IMR-90 (cell line): ENCODE data around the gene CCL4L2. TPM values are rescaled to one million over a fixed set of nuclear protein-coding genes. Genes with fewer than 3 reads are reported as not detected.

Source experiments
- ATAC-seq: fragments of 200-7000 bp; cut with Tn5 transposase; 2 replicates; pipeline ENCODE4 v1.9.1; 2020; ENCODE audit warnings: low read depth, mild to moderate bottlenecking, moderate library complexity
- BruUV-seq: library from RNA; stranded (reverse); fragments of 400-500 nt; replicated peaks from 2 replicates; lab custom pipeline; 2021; lab: Mats Ljungman, UMichigan
- CTCF ChIA-PET: fragments of 300-600 bp; formaldehyde crosslinking; extraction: SDS; loops from one replicate; lab custom pipeline; 2021; ENCODE audit warnings: antibody characterized with exemption; lab: Yijun Ruan, JAX
- POLR2A ChIA-PET: fragments of 300-600 bp; sonication (Branson Sonifier 250); formaldehyde crosslinking; loops from one replicate; lab custom pipeline; 2022; ENCODE audit warnings: antibody characterized with exemption; ENCODE audit not compliant: unreplicated experiment; lab: Charles Lee
- DNase-seq: peaks from one replicate; pipeline ENCODE4 v3.0.0; 2013
- H2AFZ ChIP-seq: replicated peaks from 2 replicates; pipeline ENCODE3; 2013; ENCODE audit warnings: low read length, mild to moderate bottlenecking; ENCODE audit not compliant: poor library complexity
- H2AK5ac ChIP-seq: 2 replicates; pipeline ENCODE4 v1.6.1; 2013; ENCODE audit warnings: low read depth, low read length, inconsistent platforms
- H2AK9ac ChIP-seq: replicated peaks from 2 replicates; pipeline ENCODE3; 2013; ENCODE audit warnings: mild to moderate bottlenecking, low read depth, low read length, moderate library complexity; ENCODE audit not compliant: poor library complexity
- H2BK120ac ChIP-seq: 2 replicates; pipeline ENCODE4 v1.6.1; 2013; ENCODE audit warnings: low read depth, low read length, inconsistent platforms
- H2BK15ac ChIP-seq: 3 replicates; pipeline ENCODE4 v1.6.1; 2013; ENCODE audit warnings: low read depth, low read length, inconsistent platforms
- H2BK20ac ChIP-seq: 2 replicates; pipeline ENCODE4 v1.6.1; 2013; ENCODE audit warnings: low read depth, mild to moderate bottlenecking, inconsistent platforms, low read length, moderate library complexity
- H2BK5ac ChIP-seq: 2 replicates; pipeline ENCODE4 v1.6.1; 2013; ENCODE audit warnings: mild to moderate bottlenecking, low read depth, low read length, inconsistent platforms; ENCODE audit not compliant: poor library complexity, severe bottlenecking
- H3K14ac ChIP-seq: replicated peaks from 2 replicates; pipeline ENCODE4 v1.6.1; 2013; ENCODE audit warnings: low read depth, low read length, inconsistent platforms
- H3K18ac ChIP-seq: 2 replicates; pipeline ENCODE4 v1.6.1; 2013; ENCODE audit warnings: low read depth, low read length, control low read depth
- H3K23ac ChIP-seq: 2 replicates; pipeline ENCODE4 v1.6.1; 2013; ENCODE audit warnings: low read depth, low read length, inconsistent platforms
- H3K27ac ChIP-seq: 2 replicates; pipeline ENCODE4 v1.5.1; 2013; ENCODE audit warnings: mild to moderate bottlenecking, control low read depth, low read length; ENCODE audit not compliant: insufficient read depth
- H3K27me3 ChIP-seq: 2 replicates; pipeline ENCODE4 v1.6.1; 2013; ENCODE audit warnings: low read length; ENCODE audit not compliant: control insufficient read depth, insufficient read depth
- H3K36me3 ChIP-seq: 2 replicates; pipeline ENCODE4 v1.6.1; 2013; ENCODE audit warnings: low read length, mixed read lengths; ENCODE audit not compliant: control insufficient read depth, insufficient read depth
- H3K4ac ChIP-seq: 2 replicates; pipeline ENCODE4 v1.6.1; 2013; ENCODE audit warnings: low read depth, low read length, inconsistent platforms
- H3K4me1 ChIP-seq: 2 replicates; pipeline ENCODE4 v1.6.1; 2013; ENCODE audit warnings: low read length, mixed read lengths; ENCODE audit not compliant: control insufficient read depth, insufficient read depth
- H3K4me2 ChIP-seq: 2 replicates; pipeline ENCODE4 v1.6.1; 2013; ENCODE audit warnings: low read depth, mild to moderate bottlenecking, control low read depth, low read length, moderate library complexity
- H3K4me3 ChIP-seq: 2 replicates; pipeline ENCODE4 v1.5.1; 2013; ENCODE audit warnings: low read depth, mild to moderate bottlenecking, control low read depth, low read length, moderate library complexity; ENCODE audit not compliant: insufficient read depth
- H3K56ac ChIP-seq: 2 replicates; pipeline ENCODE4 v1.6.1; 2013; ENCODE audit warnings: low read length, inconsistent platforms; ENCODE audit not compliant: insufficient read depth; ENCODE audit errors: extremely low read depth
- H3K79me1 ChIP-seq, 2 experiments: 2 replicates each; pipeline ENCODE4 v1.6.1; 2013; ENCODE audit warnings: low read length in 2 of 2, inconsistent platforms in 1 of 2, low read depth in 1 of 2
- H3K9ac ChIP-seq: 2 replicates; pipeline ENCODE4 v1.6.1; 2013; ENCODE audit warnings: low read depth, low read length, control low read depth
- H3K9me1 ChIP-seq: 2 replicates; pipeline ENCODE4 v1.6.1; 2013; ENCODE audit warnings: low read length, inconsistent platforms; ENCODE audit not compliant: insufficient read depth
- H3K9me3 ChIP-seq: 2 replicates; pipeline ENCODE4 v1.6.1; 2013; ENCODE audit warnings: low read length; ENCODE audit not compliant: control insufficient read depth, insufficient read depth
- H4K20me1 ChIP-seq: 2 replicates; pipeline ENCODE4 v1.6.1; 2013; ENCODE audit warnings: low read length, inconsistent platforms; ENCODE audit not compliant: insufficient read depth
- H4K5ac ChIP-seq: 2 replicates; pipeline ENCODE4 v1.6.1; 2013; ENCODE audit warnings: mild to moderate bottlenecking, low read depth, low read length, control low read depth
- H4K8ac ChIP-seq, 2 experiments: 2 replicates each; pipeline ENCODE4 v1.6.1; 2013; ENCODE audit warnings: low read depth in 2 of 2, low read length in 2 of 2, control low read depth in 1 of 2, inconsistent platforms in 1 of 2
- H4K91ac ChIP-seq: 2 replicates; pipeline ENCODE4 v1.6.1; 2013; ENCODE audit warnings: low read depth, low read length, inconsistent platforms; ENCODE audit not compliant: insufficient read depth
- CEBPB ChIP-seq: IDR thresholded peaks from 2 replicates; pipeline ENCODE4 v1.6.1; 2012; ENCODE audit warnings: low read depth, low read length, improper control_type of control experiment
- CHD1 ChIP-seq: IDR thresholded peaks from 2 replicates; pipeline ENCODE4 v1.6.1; 2012; ENCODE audit warnings: low read depth, low read length, improper control_type of control experiment
- FOS ChIP-seq: fragments of 150-350 bp; IDR thresholded peaks from 2 replicates; pipeline ENCODE4 v1.6.1; 2016; ENCODE audit warnings: low read depth, low read length
- MAFK ChIP-seq: IDR thresholded peaks from 2 replicates; pipeline ENCODE4 v1.6.1; 2012; ENCODE audit warnings: low read depth, low read length, improper control_type of control experiment
- MAZ ChIP-seq: IDR thresholded peaks from 2 replicates; pipeline ENCODE4 v1.6.1; 2012; ENCODE audit warnings: low read depth, mild to moderate bottlenecking, low read length, improper control_type of control experiment, moderate library complexity, borderline replicate concordance
- RCOR1 ChIP-seq: IDR thresholded peaks from 2 replicates; pipeline ENCODE4 v1.6.1; 2012; ENCODE audit warnings: mild to moderate bottlenecking, low read length, improper control_type of control experiment; ENCODE audit not compliant: insufficient replicate concordance
- RFX5 ChIP-seq: IDR thresholded peaks from 2 replicates; pipeline ENCODE4 v1.8.0; 2012; ENCODE audit warnings: low read depth, mild to moderate bottlenecking, low read length, moderate library complexity
- SMC3 ChIP-seq: fragments of 150-350 bp; IDR thresholded peaks from 2 replicates; pipeline ENCODE4 v1.6.1; 2016; ENCODE audit warnings: low read depth, mild to moderate bottlenecking, antibody characterized with exemption, low read length, moderate library complexity
- WGBS, 2 experiments: methylation state at CpG; one replicate each; pipeline versions ENCODE4 v1.1.5 to v1.1.7; 2013; ENCODE audit warnings: missing lambda C conversion rate in 2 of 2; ENCODE audit not compliant: insufficient read length in 1 of 2; ENCODE audit errors: extremely low coverage in 2 of 2; 5-methylcytosine and 5-hydroxymethylcytosine counted together
- dilution Hi-C: fragments of 300-500 bp; cut with HindIII; formaldehyde crosslinking; loops from one replicate; pipeline ENCODE4 v1.14.3; 2018; ENCODE audit warnings: low sequenced_read_pairs; ENCODE audit not compliant: unreplicated experiment
- in situ Hi-C: fragments of 300-500 bp; cut with MboI; formaldehyde crosslinking; loops from 3 replicates; pipeline ENCODE4 v1.14.3; 2019; ENCODE audit warnings: low sequenced_read_pairs, inconsistent platforms, mixed read lengths
- intact Hi-C: fragments of 100-400 bp; cut with micrococcal nuclease; formaldehyde crosslinking; loops from 2 replicates; pipeline ENCODE4 v1.10.0; 2022
- polyA plus RNA-seq, 3 experiments: library from polyadenylated mRNA; depleted of rRNA; stranded (reverse); fragments of >200 nt; gene quantifications; 2 replicates each; pipeline ENCODE4 v1.2.3, GENCODE V29; 2012; ENCODE audit warnings: low replicate concordance in 1 of 3
- total RNA-seq: library from RNA; depleted of rRNA; stranded (reverse); fragments of >200 nt; gene quantifications from 2 replicates; pipeline ENCODE4 v1.2.3, GENCODE V29; 2012
- TF ChIP-seq, protein P1 (sequence below): conservative IDR thresholded peaks from 2 replicates; pipeline ENCODE4 v1.5.1; 2012; ENCODE audit warnings: mild to moderate bottlenecking, low read depth, low read length, improper control_type of control experiment
- TF ChIP-seq, protein P2 (sequence below): fragments of 150-350 bp; IDR thresholded peaks from 2 replicates; pipeline ENCODE4 v1.6.1; 2017; ENCODE audit warnings: mild to moderate bottlenecking, antibody characterized with exemption, low read length, low read depth
- TF ChIP-seq, protein P3 (sequence below): fragments of 150-350 bp; IDR thresholded peaks from 2 replicates; pipeline ENCODE4 v1.6.1; 2016; ENCODE audit warnings: low read depth, mild to moderate bottlenecking, low read length, moderate library complexity, borderline replicate concordance

The CCL4L2 gene
- total and polyA plus RNA-seq, 2 of the 4 experiments (the other 2 are of a cell fraction): not detected

DNA sequence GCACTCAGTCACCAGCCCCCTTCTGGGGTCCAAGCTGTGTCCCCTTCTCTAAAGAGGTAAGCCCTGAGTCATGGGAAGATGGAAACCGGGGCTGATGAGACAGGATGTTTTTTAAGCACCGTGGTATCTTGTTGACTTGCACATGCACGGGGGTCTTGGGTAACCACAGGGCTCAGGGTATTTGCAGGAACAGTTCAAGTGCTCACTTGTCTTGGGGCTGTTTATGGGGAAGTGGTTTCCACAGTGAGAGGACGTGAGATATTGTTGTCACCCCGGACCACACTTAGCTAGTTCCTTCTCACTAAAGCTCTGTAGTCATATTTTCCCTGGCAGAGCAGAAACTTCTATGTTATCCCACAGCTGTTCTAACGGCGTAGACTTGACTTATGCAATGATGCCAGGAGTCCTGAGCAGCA is 22.0 kb upstream of the CCL4L2 start:
- BruUV-seq: no TSS peak
- Histone ChIP-seq H2BK20ac (no peak overlapping the region), H2BK5ac (no peak overlapping the region), H4K5ac (no peak overlapping the region), H3K27me3 (no peaks in the 10 kb centered on the region; the same call in none of the 2 replicates), H4K91ac (no peak overlapping the region), H3K27ac (no peak overlapping the region), H2AFZ (no peak overlapping the region), H3K4me3 (no peak overlapping the region), H2AK9ac (no peak overlapping the region), H3K9me1 (no peaks in the 10 kb centered on the region), H3K79me1 (no peaks in the 10 kb centered on the region), H3K56ac (no peak overlapping the region), H3K4me1 (no peaks in the 10 kb centered on the region), H4K20me1 (no peaks in the 10 kb centered on the region), H3K4me2 (no peak overlapping the region), H2AK5ac (no peak overlapping the region), H3K23ac (no peak overlapping the region), H3K9me3 (no peaks in the 10 kb centered on the region), H2BK120ac (no peak overlapping the region), H3K4ac (no peak overlapping the region), H3K18ac (no peak overlapping the region), H3K14ac (no peak overlapping the region), H2BK15ac (no peak overlapping the region), H3K9ac (no peak overlapping the region), H3K36me3 (no peaks in the 10 kb centered on the region), H4K8ac (no peak overlapping the region)
- intact Hi-C loops (no loop called here), in situ Hi-C loops (no loop called here), dilution Hi-C loops (no loop called here)
- no peak for TF ChIP-seq RCOR1
- TF ChIP-seq CEBPB: no peak
- no peak for TF ChIP-seq MAFK
- TF ChIP-seq, protein P1, sequence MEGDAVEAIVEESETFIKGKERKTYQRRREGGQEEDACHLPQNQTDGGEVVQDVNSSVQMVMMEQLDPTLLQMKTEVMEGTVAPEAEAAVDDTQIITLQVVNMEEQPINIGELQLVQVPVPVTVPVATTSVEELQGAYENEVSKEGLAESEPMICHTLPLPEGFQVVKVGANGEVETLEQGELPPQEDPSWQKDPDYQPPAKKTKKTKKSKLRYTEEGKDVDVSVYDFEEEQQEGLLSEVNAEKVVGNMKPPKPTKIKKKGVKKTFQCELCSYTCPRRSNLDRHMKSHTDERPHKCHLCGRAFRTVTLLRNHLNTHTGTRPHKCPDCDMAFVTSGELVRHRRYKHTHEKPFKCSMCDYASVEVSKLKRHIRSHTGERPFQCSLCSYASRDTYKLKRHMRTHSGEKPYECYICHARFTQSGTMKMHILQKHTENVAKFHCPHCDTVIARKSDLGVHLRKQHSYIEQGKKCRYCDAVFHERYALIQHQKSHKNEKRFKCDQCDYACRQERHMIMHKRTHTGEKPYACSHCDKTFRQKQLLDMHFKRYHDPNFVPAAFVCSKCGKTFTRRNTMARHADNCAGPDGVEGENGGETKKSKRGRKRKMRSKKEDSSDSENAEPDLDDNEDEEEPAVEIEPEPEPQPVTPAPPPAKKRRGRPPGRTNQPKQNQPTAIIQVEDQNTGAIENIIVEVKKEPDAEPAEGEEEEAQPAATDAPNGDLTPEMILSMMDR: no peak
- no peak for TF ChIP-seq MAZ
- no peak for TF ChIP-seq FOS
- TF ChIP-seq RFX5: no peak
- TF ChIP-seq, protein P2, sequence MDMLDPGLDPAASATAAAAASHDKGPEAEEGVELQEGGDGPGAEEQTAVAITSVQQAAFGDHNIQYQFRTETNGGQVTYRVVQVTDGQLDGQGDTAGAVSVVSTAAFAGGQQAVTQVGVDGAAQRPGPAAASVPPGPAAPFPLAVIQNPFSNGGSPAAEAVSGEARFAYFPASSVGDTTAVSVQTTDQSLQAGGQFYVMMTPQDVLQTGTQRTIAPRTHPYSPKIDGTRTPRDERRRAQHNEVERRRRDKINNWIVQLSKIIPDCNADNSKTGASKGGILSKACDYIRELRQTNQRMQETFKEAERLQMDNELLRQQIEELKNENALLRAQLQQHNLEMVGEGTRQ: no peak
- no peak for TF ChIP-seq SMC3
- TF ChIP-seq, protein P3, sequence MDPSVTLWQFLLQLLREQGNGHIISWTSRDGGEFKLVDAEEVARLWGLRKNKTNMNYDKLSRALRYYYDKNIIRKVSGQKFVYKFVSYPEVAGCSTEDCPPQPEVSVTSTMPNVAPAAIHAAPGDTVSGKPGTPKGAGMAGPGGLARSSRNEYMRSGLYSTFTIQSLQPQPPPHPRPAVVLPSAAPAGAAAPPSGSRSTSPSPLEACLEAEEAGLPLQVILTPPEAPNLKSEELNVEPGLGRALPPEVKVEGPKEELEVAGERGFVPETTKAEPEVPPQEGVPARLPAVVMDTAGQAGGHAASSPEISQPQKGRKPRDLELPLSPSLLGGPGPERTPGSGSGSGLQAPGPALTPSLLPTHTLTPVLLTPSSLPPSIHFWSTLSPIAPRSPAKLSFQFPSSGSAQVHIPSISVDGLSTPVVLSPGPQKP: no peak
- no peak for TF ChIP-seq CHD1
- ATAC-seq: no peak
- WGBS, 2 experiments: no CpG with 5 or more reads among the region's 7 CpGs
- DNase-seq: no peak
- ChIA-PET POLR2A (no interaction called here), CTCF (no interaction called here)
